ENCODE data around the gene CDH22.

The CDH22 gene

GRCh38 chr20:46283426-46284039 lies 24.8 kb downstream of the CDH22 start:
- no peak for TF ChIP-seq CTCF (conservative IDR thresholded peaks at IDR 0.05)
- H3K27ac ChIP-seq: no peak overlapping the region

GRCh38 chr20:46282669-46283068 lies 25.6 kb downstream of the CDH22 start:
- peak overlapping the region; percentile 48 for H3K27ac ChIP-seq

GRCh38 chr20:46279103-46279502 lies 29.2 kb downstream of the CDH22 start:
- TF ChIP-seq CTCF (conservative IDR thresholded peaks at IDR 0.05): no peak
- no peak overlapping the region for H3K27ac ChIP-seq

More at GRCh38 chr20:46282669-46283068, 25.6 kb downstream of the CDH22 start:
- TF ChIP-seq CTCF (conservative IDR thresholded peaks at IDR 0.05): no peak

GRCh38 chr20:46277602-46278001 lies 30.7 kb downstream of the CDH22 start:
- TF ChIP-seq CTCF (conservative IDR thresholded peaks at IDR 0.05): no peak
- H3K27ac ChIP-seq: no peak overlapping the region

DNA sequence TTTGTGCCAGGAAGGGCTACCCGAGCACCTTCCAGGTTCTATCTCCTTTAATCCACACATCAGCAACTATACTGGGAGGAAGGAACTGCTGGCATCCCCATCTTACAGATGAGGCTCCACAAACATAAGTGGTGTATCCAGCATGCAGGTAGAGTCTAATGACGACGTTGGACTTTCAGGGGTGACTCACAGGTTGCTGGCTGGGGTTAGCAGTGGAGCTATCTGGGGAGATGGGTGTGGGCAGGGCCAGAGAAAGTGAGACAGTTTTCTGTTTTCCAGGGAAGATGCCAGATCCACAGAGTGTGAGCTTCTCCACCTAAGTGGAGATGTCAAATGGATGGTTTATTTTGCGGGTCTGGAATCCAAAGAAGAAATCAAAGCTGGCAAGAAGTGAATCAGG lies 31.8 kb downstream of the CDH22 start:
- no peak for TF ChIP-seq CTCF (conservative IDR thresholded peaks at IDR 0.05)
- no peak overlapping the region for H3K27ac ChIP-seq

DNA sequence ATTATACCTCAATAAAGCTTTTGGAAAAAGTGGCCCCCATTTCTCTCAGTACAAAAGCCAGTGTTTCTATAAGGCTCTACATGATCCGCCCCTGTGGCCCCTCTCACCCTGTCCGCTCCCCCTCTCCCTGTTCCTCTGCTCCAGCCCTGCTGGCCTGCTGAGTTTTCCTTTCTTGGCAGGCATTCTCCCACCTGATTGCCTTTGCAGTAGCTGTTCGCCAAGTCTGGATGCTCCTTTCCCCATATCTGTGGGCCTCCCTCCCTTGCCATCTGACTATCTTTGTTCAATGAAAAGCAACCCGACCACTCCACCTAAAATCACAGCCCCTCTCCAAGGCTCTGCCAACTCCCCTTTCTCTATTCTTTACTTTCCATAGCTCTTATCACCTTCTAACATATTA lies 33.2 kb downstream of the CDH22 start:
- H3K27ac ChIP-seq: no peak overlapping the region; the same call in 1 of the 2 replicates
- TF ChIP-seq CTCF (conservative IDR thresholded peaks at IDR 0.05): no peak

DNA sequence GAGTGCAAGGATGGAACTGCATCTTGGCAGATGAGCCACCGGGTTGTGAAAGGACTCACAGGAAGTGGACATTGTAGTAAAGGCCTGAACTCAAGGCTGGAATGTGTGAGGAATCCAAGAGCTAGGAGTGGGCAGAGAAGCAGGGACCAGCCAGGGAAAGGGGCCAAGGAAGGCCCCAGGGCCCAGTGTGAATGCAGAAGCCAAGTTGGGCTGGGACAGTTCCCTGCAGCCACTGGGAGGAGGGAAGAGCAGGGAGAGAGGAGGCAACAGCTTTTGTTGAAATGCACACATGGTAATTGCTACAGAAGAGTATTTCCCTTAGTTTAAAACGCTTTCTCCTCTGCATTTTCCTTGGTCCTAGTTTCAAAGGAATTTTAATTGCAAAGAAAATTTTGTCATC lies 34.6 kb downstream of the CDH22 start:
- TF ChIP-seq CTCF (conservative IDR thresholded peaks at IDR 0.05): no peak
- H3K27ac ChIP-seq: no peak overlapping the region

All from VCaP (cell line).